ENCODE measurements around the gene TAS1R2. TPM values are rescaled to one million over a fixed set of nuclear protein-coding genes. Genes with fewer than 3 reads are reported as not detected.

Gene TAS1R2
- total RNA-seq, 1 experiment from 2014 or later, result not detected

DNA sequence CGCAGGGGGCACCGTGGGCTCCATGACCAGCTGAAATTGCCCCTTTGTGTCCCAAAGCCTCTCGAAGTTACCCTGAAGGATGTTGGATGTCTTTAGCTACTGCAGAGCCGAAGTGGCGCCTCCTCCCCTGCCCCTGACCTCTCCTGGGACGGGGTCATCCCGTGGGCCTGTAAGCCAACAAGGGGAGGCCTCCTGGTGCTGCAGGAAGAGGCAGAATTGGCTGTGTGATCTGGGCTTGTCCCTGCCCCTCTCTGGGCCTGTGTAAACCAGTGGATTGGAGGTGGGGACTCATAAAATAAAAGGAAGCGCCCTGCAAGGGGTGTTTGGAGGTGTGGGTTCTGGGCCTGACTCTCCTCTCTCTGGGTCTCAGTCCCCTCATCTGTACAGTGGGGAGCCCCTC lies 2.1 kb upstream of the TAS1R2 start:
- H4K8ac ChIP-seq (replicated peaks; ENCODE audit: insufficient read length, low read depth, low read length), result no peak overlapping the region
- H3K4me1 ChIP-seq (ENCODE audit: insufficient read depth, low read length), result no peaks in the 10 kb centered on the region
- peaks cover 25% of the 10 kb centered on the region for H3K27me3 Mint-ChIP-seq (ENCODE audit: low read depth)
- no peak overlapping the region for H3T11ph ChIP-seq (ENCODE audit: low read length)
- H3K79me2 ChIP-seq (ENCODE audit: insufficient read depth, low read length), result no peaks in the 10 kb centered on the region
- no peak overlapping the region for H3K4ac ChIP-seq (ENCODE audit: low read depth, low read length)
- H3K36me3 Mint-ChIP-seq (ENCODE audit: insufficient read depth in 1 of 3, low read depth in 3 of 3), result no peaks in the 10 kb centered on the region
- H3K9ac ChIP-seq (ENCODE audit: extremely low read depth, insufficient read length, low read length), result no peak overlapping the region
- H2BK20ac ChIP-seq (ENCODE audit: low read depth, low read length, poor library complexity, severe bottlenecking), result no peak overlapping the region
- no peak overlapping the region for H2BK5ac ChIP-seq (ENCODE audit: insufficient read length, low read length)
- DNase-seq, result no peak
- H3K27ac ChIP-seq (ENCODE audit: insufficient read length, low read depth, low read length), result no peak overlapping the region
- no peak overlapping the region for H4K5ac ChIP-seq (ENCODE audit: insufficient read length, low read depth, low read length)
- H3K9me3 ChIP-seq (ENCODE audit: control insufficient read depth, low read depth, low read length), result no peaks in the 10 kb centered on the region
- H3K27me3 ChIP-seq (ENCODE audit: insufficient read depth, low read length), result no peaks in the 10 kb centered on the region; the same call in 1 of the 2 replicates
- H2AFZ ChIP-seq (ENCODE audit: low read length), result no peak overlapping the region
- H2BK15ac ChIP-seq (ENCODE audit: low read depth, low read length), result no peak overlapping the region
- no peaks in the 10 kb centered on the region for H3K79me1 ChIP-seq (ENCODE audit: insufficient read depth, low read depth, low read length, poor library complexity, severe bottlenecking)
- no peak overlapping the region for H3K23ac ChIP-seq (ENCODE audit: insufficient read length, low read depth, low read length)
- no peak overlapping the region for H3K18ac ChIP-seq (ENCODE audit: insufficient read length, low read depth, low read length)
- no peak overlapping the region for H3K4me2 ChIP-seq (ENCODE audit: insufficient read depth, insufficient read length, low read length)
- no peaks in the 10 kb centered on the region for H3K4me1 Mint-ChIP-seq
- no peaks in the 10 kb centered on the region for H4K20me1 ChIP-seq (ENCODE audit: control insufficient read depth, insufficient read depth, insufficient read length)
- no peaks in the 10 kb centered on the region for H3K23me2 ChIP-seq (ENCODE audit: insufficient read length, low read depth, low read length, poor library complexity, severe bottlenecking)
- no peak overlapping the region; the same call in 1 of the 2 replicates for H3K14ac ChIP-seq (ENCODE audit: insufficient read depth, low read length)
- H3K9me3 Mint-ChIP-seq, result no peaks in the 10 kb centered on the region
- no peak overlapping the region; a peak in 1 of 7 replicates for H3K27ac Mint-ChIP-seq
- H2AK5ac ChIP-seq (ENCODE audit: insufficient read length, low read length), result no peak overlapping the region
- no peak overlapping the region for H2BK12ac ChIP-seq (ENCODE audit: insufficient read length, low read depth, low read length)
- H3K4me3 Mint-ChIP-seq, result no peak overlapping the region
- H3K56ac ChIP-seq (ENCODE audit: insufficient read length, low read depth, low read length), result no peak overlapping the region
- H4K91ac ChIP-seq (ENCODE audit: insufficient read length, low read depth, low read length), result no peak overlapping the region
- WGBS (ENCODE audit: extremely low coverage, insufficient read length, low lambda C conversion rate), result no CpG with 5 or more reads among the region's 8 CpGs
- no peak for TF ChIP-seq CTCF (conservative IDR thresholded peaks at IDR 0.05)
- no peak overlapping the region for H2BK120ac ChIP-seq (ENCODE audit: low read depth, low read length, poor library complexity, severe bottlenecking)

Data from H9 (cell line).